Natural killer cell treated with Interleukin-12 subunit alpha and Interleukin-12 subunit beta and Interleukin-15 and Interleukin-18, amount 100 ng/mL, for 72 hours (primary cell): Measurements from ENCODE around the gene PNLDC1. TPM values are rescaled to one million over a fixed set of nuclear protein-coding genes. Genes with fewer than 3 reads are reported as not detected.
"Not testable (repeated sequence)": the region's sequence is repeated elsewhere in the genome, so short reads cannot be mapped to it uniquely, and the experiment has no call there.

ENCODE experiments used
- ATAC-seq, 2 donors: fragments of 150-1000 bp; cut with Tn5 transposase in 1 of 2; sonication (Bioruptor Pico), chemical (Tn5 transposase) in 1 of 2; 2 replicates each; pipeline ENCODE4 v1.10.0; 2021
- DNase-seq: peaks from one replicate; pipeline ENCODE4 v3.0.0; 2022; ENCODE audit warnings: low spot score
- H3K27ac Mint-ChIP-seq, 2 donors: 1 replicate in 1 of 2; 2 replicates in 1 of 2; pipeline ENCODE4 v1.8.0; 2022; ENCODE audit warnings: mixed read lengths in 2 of 2, mild to moderate bottlenecking in 1 of 2, moderate library complexity in 1 of 2
- H3K27me3 Mint-ChIP-seq, 2 donors: 1 replicate in 1 of 2; 2 replicates in 1 of 2; pipeline ENCODE4 v1.8.0; 2022; ENCODE audit warnings: mixed read lengths in 2 of 2
- H3K36me3 Mint-ChIP-seq: one replicate; pipeline ENCODE4 v1.8.0; 2022; ENCODE audit warnings: mixed read lengths
- H3K4me1 Mint-ChIP-seq, 2 donors: 1 replicate in 1 of 2; 2 replicates in 1 of 2; pipeline ENCODE4 v1.8.0; 2022; ENCODE audit warnings: low read depth in 2 of 2, mixed read lengths in 2 of 2, mild to moderate bottlenecking in 1 of 2
- H3K4me3 Mint-ChIP-seq: one replicate; pipeline ENCODE4 v1.8.0; 2022; ENCODE audit warnings: mixed read lengths
- H3K9me3 Mint-ChIP-seq: 2 replicates; pipeline ENCODE4 v1.8.0; 2022; ENCODE audit warnings: mixed read lengths
- total RNA-seq, 2 donors: library from RNA; stranded (reverse); gene quantifications; one replicate each; pipeline ENCODE4 v1.2.3, GENCODE V29; 2022

PNLDC1 gene
- total RNA-seq, 2 donors from 2014 or later = 0.24 to 1.1 TPM

DNA sequence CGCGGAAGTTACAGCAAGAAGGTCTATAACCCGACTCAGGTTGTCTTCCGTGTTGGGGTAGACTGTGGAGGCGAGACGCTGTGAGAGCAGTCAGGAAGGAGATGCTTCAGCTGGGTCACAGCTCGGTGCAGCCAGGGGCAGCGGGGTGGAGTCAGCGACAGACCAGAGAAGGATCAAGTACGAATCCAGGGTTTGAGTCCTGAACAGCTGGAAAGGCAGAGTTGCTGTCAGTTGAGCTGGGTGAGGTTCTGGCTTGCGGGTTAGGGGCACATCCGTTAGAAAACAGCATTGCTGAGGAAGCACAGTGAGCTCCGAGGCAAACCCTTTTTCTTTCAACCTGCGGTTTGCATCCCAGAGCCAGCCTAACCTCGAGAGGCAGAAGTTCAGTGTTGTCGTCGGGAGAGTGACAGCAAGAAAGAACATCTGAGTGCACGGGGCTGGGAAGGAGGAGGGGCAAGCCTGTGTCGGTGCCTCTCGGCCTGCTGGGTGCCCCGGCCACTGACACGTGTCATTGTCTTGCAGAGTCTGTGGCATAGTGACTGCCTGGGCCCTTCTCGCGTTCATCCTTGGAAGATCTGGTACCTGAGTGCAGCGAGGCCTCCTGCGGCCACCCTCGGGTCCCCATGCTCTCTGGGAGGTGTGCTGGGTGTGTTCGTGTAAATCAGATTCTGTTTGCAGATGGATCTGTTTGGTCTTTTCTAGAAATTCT lies 20.0 kb downstream of the PNLDC1 start:
- DNase-seq = no peak
- ATAC-seq = peak; percentile 39 to 74
- Mint-ChIP-seq H3K27ac (peak overlapping the region in 1 of 2 donors; percentile 89), H3K4me1 (peaks cover 0 to 29% of the 10 kb centered on the region in 2 donors), H3K4me3 (peak overlapping the region; percentile 30), H3K27me3 (peaks cover 0 to 3% of the 10 kb centered on the region in 2 donors), H3K9me3 (no peaks in the 10 kb centered on the region), H3K36me3 (no peaks in the 10 kb centered on the region)

DNA sequence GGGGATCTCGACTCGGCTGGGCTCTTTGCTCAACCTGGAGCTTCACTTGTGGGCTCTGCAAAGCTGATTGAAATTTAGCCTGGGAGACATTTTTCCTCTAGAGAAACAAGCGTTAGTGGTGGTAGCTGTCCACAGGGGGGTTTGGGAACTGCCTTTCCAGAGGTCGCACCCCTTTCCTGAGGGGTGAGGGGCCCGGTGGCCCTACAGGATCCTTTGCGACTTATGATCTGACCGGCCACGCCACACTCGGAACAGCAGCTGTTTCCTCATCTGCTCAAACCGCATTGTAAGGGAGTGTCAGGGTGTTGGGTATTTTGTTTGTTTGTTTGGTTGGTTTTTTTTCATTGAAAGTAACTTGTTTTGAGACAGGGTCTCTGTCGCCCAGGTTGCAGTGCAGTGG lies 21.0 kb downstream of the PNLDC1 start:
- Mint-ChIP-seq H3K36me3 (no peaks in the 10 kb centered on the region), H3K4me3 (no peak overlapping the region), H3K27me3 (peaks cover 0 to 3% of the 10 kb centered on the region in 2 donors), H3K4me1 (peaks cover 0 to 29% of the 10 kb centered on the region in 2 donors), H3K27ac (peak overlapping the region in 1 of 2 donors; percentile 89), H3K9me3 (no peaks in the 10 kb centered on the region)
- ATAC-seq = no peak
- no peak for DNase-seq

GRCh38 chr6:159821726-159822125 lies 21.6 kb downstream of the PNLDC1 start:
- no peaks in the 10 kb centered on the region for H3K9me3 Mint-ChIP-seq
- no peak overlapping the region for H3K27ac Mint-ChIP-seq
- peaks cover 0 to 3% of the 10 kb centered on the region in 2 donors for H3K27me3 Mint-ChIP-seq
- ATAC-seq (no peak), DNase-seq (no peak)
- H3K4me1 Mint-ChIP-seq = peaks cover 0 to 29% of the 10 kb centered on the region in 2 donors
- H3K4me3 Mint-ChIP-seq = no peak overlapping the region
- no peaks in the 10 kb centered on the region for H3K36me3 Mint-ChIP-seq

GRCh38 chr6:159823953-159824352 lies 23.9 kb downstream of the PNLDC1 start:
- Mint-ChIP-seq H3K4me3 (no peak overlapping the region), H3K36me3 (no peaks in the 10 kb centered on the region), H3K9me3 (no peaks in the 10 kb centered on the region), H3K27ac (no peak overlapping the region), H3K4me1 (peaks cover 0 to 29% of the 10 kb centered on the region in 2 donors), H3K27me3 (peaks cover 0 to 3% of the 10 kb centered on the region in 2 donors)
- no peak for ATAC-seq
- DNase-seq = no peak

GRCh38 chr6:159824690-159825089 lies 24.6 kb downstream of the PNLDC1 start:
- ATAC-seq, H3K9me3 Mint-ChIP-seq, H3K4me3 Mint-ChIP-seq, DNase-seq, H3K27ac Mint-ChIP-seq, H3K27me3 Mint-ChIP-seq, H3K36me3 Mint-ChIP-seq: not testable (repeated sequence)
- peaks cover 0 to 27% of the 10 kb centered on the region in 2 donors for H3K4me1 Mint-ChIP-seq

- no peak for ATAC-seq
- H3K27me3 Mint-ChIP-seq = peaks cover 0 to 3% of the 10 kb centered on the region in 2 donors
- H3K27ac Mint-ChIP-seq = no peak overlapping the region
These were observed 25.9 kb downstream of the PNLDC1 start for GRCh38 chr6:159826004-159826403.

GRCh38 chr6:159826968-159827647 lies 27.0 kb downstream of the PNLDC1 start:
- no peak overlapping the region for H3K4me3 Mint-ChIP-seq
- no peak for ATAC-seq
- H3K9me3 Mint-ChIP-seq = no peaks in the 10 kb centered on the region
- no peaks in the 10 kb centered on the region for H3K36me3 Mint-ChIP-seq
- H3K27me3 Mint-ChIP-seq = peaks cover 5 to 9% of the 10 kb centered on the region in 2 donors
- H3K27ac Mint-ChIP-seq = no peak overlapping the region
- H3K4me1 Mint-ChIP-seq = peaks cover 0 to 13% of the 10 kb centered on the region in 2 donors
- DNase-seq = no peak

More at GRCh38 chr6:159826004-159826403, 25.9 kb downstream of the PNLDC1 start:
- H3K4me1 Mint-ChIP-seq = peaks cover 0 to 16% of the 10 kb centered on the region in 2 donors
- H3K9me3 Mint-ChIP-seq = no peaks in the 10 kb centered on the region
- H3K4me3 Mint-ChIP-seq = no peak overlapping the region
- no peaks in the 10 kb centered on the region for H3K36me3 Mint-ChIP-seq
- no peak for DNase-seq

DNA sequence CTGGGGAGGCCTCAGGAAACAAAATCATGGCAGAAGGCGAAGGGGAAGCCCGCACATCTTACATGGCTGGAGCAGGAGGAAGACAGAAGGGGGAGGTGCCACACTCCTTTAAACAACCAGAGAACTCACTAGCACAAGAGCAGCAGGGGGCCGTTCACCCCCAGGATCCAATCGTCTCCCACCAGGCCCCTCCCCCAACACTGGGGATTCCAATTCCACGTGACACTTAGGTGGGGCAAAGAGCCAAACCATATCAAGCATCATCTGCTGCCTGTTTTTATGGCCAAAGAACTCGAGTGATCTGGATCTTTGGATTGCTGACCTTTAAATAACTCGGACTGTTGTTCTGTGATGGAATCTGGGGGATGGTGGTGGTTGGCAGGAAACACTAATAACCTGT lies 28.0 kb downstream of the PNLDC1 start:
- peaks cover 0 to 7% of the 10 kb centered on the region in 2 donors for H3K4me1 Mint-ChIP-seq
- H3K36me3 Mint-ChIP-seq = no peaks in the 10 kb centered on the region
- no peak overlapping the region for H3K27ac Mint-ChIP-seq
- ATAC-seq (no peak), DNase-seq (no peak)
- H3K9me3 Mint-ChIP-seq = no peaks in the 10 kb centered on the region
- peaks cover 5 to 9% of the 10 kb centered on the region in 2 donors for H3K27me3 Mint-ChIP-seq
- H3K4me3 Mint-ChIP-seq = no peak overlapping the region

DNA sequence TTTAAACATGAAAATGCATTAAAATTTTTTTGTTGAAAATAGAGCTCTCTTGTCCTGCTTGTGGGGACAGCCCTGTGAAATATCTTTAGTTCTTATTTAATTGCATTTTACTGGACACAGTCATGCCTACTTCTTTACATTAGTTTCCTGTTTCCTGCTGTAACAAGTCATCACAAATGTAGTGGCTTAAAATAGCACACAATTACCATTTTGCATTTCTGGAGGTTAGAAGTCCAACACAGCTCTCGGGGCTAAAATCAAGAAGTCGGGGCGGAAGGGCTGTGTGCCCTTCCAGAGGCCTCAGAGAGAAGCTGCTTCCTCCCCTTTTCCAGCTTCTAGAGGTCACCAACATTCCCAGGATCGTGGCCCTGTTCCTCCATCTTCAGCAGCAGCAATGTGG lies 29.4 kb downstream of the PNLDC1 start:
- Mint-ChIP-seq H3K9me3 (no peaks in the 10 kb centered on the region), H3K4me3 (no peak overlapping the region), H3K27ac (no peak overlapping the region), H3K36me3 (no peaks in the 10 kb centered on the region), H3K4me1 (peaks cover 0 to 6% of the 10 kb centered on the region in 2 donors), H3K27me3 (peaks cover 5 to 9% of the 10 kb centered on the region in 2 donors)
- no peak for DNase-seq
- no peak for ATAC-seq

DNA sequence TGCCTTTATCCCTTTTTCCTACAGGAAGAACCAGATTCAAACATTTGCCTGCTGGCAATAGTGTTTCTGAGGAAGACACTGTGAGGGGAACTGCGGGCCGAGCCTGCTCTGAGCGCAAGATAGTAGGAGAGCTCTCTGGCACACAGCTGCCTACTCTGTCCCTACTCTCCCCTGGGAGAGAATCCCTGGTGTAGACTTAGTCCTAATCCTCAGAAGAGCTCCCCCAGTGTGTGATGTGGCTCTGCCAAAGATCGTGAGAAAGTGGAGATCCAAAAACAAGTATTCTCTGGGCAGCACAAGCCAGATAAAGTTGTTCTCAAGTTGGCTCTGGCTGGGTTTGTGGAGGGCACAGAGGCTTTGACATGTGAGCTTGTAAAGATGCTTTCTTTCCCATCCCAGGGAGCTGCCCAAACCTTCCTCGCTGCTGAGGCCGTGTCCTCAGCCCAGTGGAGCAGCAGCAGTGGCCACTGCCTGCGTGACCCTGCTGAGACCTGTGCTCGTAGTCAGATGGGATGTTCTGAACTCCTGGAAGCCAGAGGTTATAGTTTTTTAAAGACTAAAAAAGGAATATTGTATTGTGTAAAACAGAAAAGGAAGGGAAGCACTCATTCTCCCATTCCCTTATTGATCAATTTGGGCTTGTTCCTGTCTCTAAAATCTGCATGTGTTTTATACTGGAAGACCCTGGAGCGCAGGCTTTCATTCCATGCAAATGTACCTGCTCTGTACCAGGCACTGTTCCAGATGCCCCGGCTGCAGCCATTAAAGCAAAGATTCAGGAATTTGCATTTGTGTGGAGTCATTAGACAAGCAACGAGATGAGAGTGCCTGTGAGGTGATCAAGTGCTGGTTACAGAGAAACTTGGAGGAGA lies 30.7 kb downstream of the PNLDC1 start:
- Mint-ChIP-seq H3K9me3 (no peaks in the 10 kb centered on the region), H3K27ac (peak overlapping the region in 1 of 2 donors; percentile 28), H3K36me3 (no peaks in the 10 kb centered on the region), H3K27me3 (peaks cover 5 to 9% of the 10 kb centered on the region in 2 donors), H3K4me3 (no peak overlapping the region), H3K4me1 (peaks cover 0 to 6% of the 10 kb centered on the region in 2 donors)
- DNase-seq = no peak
- ATAC-seq = no peak

GRCh38 chr6:159831373-159831679 lies 31.2 kb downstream of the PNLDC1 start:
- no peaks in the 10 kb centered on the region for H3K9me3 Mint-ChIP-seq
- DNase-seq = no peak
- ATAC-seq = no peak
- peak overlapping the region in 1 of 2 donors; percentile 28 for H3K27ac Mint-ChIP-seq
- H3K4me1 Mint-ChIP-seq = peaks cover 0 to 6% of the 10 kb centered on the region in 2 donors
- no peak overlapping the region for H3K4me3 Mint-ChIP-seq
- H3K36me3 Mint-ChIP-seq = no peaks in the 10 kb centered on the region
- H3K27me3 Mint-ChIP-seq = peaks cover 5 to 9% of the 10 kb centered on the region in 2 donors

- no peak overlapping the region for H3K4me3 Mint-ChIP-seq
- H3K36me3 Mint-ChIP-seq = no peaks in the 10 kb centered on the region
- DNase-seq (no peak), ATAC-seq (no peak)
- no peaks in the 10 kb centered on the region for H3K9me3 Mint-ChIP-seq
- peaks cover 5 to 12% of the 10 kb centered on the region in 2 donors for H3K27me3 Mint-ChIP-seq
- no peak overlapping the region for H3K27ac Mint-ChIP-seq
- peaks cover 0 to 6% of the 10 kb centered on the region in 2 donors for H3K4me1 Mint-ChIP-seq
These were observed 32.9 kb downstream of the PNLDC1 start for GRCh38 chr6:159832946-159833345.

DNA sequence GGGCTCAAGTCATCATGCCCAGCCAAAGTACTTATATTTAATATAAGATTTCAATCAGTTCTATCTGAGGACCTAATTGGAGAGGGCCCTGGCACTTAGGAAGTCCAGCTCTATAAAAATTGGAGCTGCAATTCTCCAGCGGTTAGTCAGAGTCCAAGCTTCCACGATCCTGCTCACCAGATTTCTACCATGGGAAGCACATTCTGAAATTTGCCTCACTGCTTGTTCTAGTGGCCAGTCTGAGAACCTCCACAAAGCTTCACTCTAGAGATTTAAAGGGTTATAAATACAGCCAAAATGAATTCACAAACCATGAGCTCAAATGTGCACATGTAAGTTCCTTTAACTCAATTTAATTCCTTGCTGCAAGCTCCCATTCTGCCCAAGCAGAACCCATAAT lies 33.5 kb downstream of the PNLDC1 start:
- H3K27me3 Mint-ChIP-seq = peaks cover 5 to 18% of the 10 kb centered on the region in 2 donors
- no peak overlapping the region for H3K4me3 Mint-ChIP-seq
- peaks cover 0 to 6% of the 10 kb centered on the region in 2 donors for H3K4me1 Mint-ChIP-seq
- DNase-seq (no peak), ATAC-seq (no peak)
- H3K27ac Mint-ChIP-seq = no peak overlapping the region
- no peaks in the 10 kb centered on the region for H3K9me3 Mint-ChIP-seq
- H3K36me3 Mint-ChIP-seq = no peaks in the 10 kb centered on the region
